ENCODE results near the gene SAAL1.

DNA sequence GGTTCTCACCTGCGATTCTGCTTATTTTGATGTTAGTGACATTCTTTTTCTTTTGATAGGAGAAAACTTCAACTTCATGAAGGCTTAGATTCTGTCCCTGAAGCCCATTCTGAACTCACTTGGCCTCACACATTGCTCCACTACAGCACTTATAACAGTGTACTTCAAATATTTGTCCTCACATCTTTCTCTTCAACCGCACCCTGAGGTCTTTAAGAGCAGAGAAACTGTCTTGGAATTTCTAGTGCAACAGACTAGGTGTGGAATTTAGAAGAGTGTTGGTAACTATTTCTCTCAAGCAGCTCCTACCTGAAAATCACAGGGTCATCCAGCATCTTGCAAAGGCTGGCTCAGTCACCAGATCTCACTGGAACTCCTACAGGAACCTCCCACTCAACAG lies 34.3 kb upstream of the SAAL1 start:
- TF ChIP-seq, protein P1, sequence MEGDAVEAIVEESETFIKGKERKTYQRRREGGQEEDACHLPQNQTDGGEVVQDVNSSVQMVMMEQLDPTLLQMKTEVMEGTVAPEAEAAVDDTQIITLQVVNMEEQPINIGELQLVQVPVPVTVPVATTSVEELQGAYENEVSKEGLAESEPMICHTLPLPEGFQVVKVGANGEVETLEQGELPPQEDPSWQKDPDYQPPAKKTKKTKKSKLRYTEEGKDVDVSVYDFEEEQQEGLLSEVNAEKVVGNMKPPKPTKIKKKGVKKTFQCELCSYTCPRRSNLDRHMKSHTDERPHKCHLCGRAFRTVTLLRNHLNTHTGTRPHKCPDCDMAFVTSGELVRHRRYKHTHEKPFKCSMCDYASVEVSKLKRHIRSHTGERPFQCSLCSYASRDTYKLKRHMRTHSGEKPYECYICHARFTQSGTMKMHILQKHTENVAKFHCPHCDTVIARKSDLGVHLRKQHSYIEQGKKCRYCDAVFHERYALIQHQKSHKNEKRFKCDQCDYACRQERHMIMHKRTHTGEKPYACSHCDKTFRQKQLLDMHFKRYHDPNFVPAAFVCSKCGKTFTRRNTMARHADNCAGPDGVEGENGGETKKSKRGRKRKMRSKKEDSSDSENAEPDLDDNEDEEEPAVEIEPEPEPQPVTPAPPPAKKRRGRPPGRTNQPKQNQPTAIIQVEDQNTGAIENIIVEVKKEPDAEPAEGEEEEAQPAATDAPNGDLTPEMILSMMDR (conservative IDR thresholded peaks at IDR 0.05), result no peak
- no peak for TF ChIP-seq EZH2 (IDR thresholded peaks at IDR 0.05; ENCODE audit: low read depth)

Measured in PC-9 (cell line).